Lung microvascular endothelial cell (primary cell): ENCODE results near the gene NKX2-8. TPM values are rescaled to one million over a fixed set of nuclear protein-coding genes. Genes with fewer than 3 reads are reported as not detected.
A peak's percentile ranks its signal among the peaks of the same experiment; 100 is the strongest.
"Not testable (repeated sequence)": the region's sequence is repeated elsewhere in the genome, so short reads cannot be mapped to it uniquely, and the experiment has no call there.

Experiments used
- DNase-seq, 2 donors: peaks; one replicate each; pipeline versions ENCODE4 v3.0.0 to v3.0.0-alpha.2; 2010; ENCODE audit warnings: low read depth in 2 of 2
- total RNA-seq: library from RNA; depleted of rRNA; stranded (reverse); fragments of >200 nt; gene quantifications from 2 replicates; pipeline ENCODE4 v1.2.1, GENCODE V29; 2014

Gene NKX2-8
- total RNA-seq, 1 donor from 2014 or later, result not detected

- no peak for DNase-seq
Observed at GRCh38 chr14:36580141-36580855, 2.1 kb downstream of the NKX2-8 start.

- DNase-seq, result no peak
Observed at GRCh38 chr14:36579573-36580140, 2.8 kb downstream of the NKX2-8 start.

- no peak for DNase-seq
Observed at GRCh38 chr14:36579001-36579555, 3.3 kb downstream of the NKX2-8 start.

GRCh38 chr14:36570065-36570464 is 12.3 kb downstream of the NKX2-8 start:
- no peak for DNase-seq

GRCh38 chr14:36556811-36557433 is 25.5 kb downstream of the NKX2-8 start:
- peak; percentile 30 for DNase-seq

GRCh38 chr14:36555998-36556743 is 26.2 kb downstream of the NKX2-8 start:
- no peak for DNase-seq

- DNase-seq, result peak; percentile 57 to 66
Observed at GRCh38 chr14:36553656-36554260, 28.7 kb downstream of the NKX2-8 start.

- no peak for DNase-seq
Observed at GRCh38 chr14:36550899-36551298, 31.5 kb downstream of the NKX2-8 start.

GRCh38 chr14:36544280-36544679 is 38.1 kb downstream of the NKX2-8 start:
- not testable (repeated sequence) for DNase-seq

- no peak for DNase-seq
Observed at GRCh38 chr14:36538051-36538450, 44.4 kb downstream of the NKX2-8 start.

Other genes starting within 250 kb of the NKX2-8 start
- gene NKX2-1, start 62.4 kb downstream of the NKX2-8 start, total RNA-seq, result under 0.01 TPM in 1 of 2 replicates, not detected in the other
- not detected in 2 replicates for gene PAX9, start 79.2 kb upstream of the NKX2-8 start, total RNA-seq